Adipocyte (in vitro differentiated cells): Measurements from ENCODE around the gene CPXM2.
A peak's percentile ranks its signal among the peaks of the same experiment; 100 is the strongest.

Source experiments
- DNase-seq: peaks from one replicate; pipeline ENCODE4 v3.0.0-alpha.2; 2015; ENCODE audit warnings: low read depth
- H3K27me3 ChIP-seq: replicated peaks from 2 replicates; pipeline ENCODE4 v1.7.0; 2013; ENCODE audit warnings: mild to moderate bottlenecking, low read length, moderate library complexity; ENCODE audit not compliant: control insufficient read depth, insufficient read depth
- H3K36me3 ChIP-seq: 2 replicates; pipeline ENCODE4 v1.7.0; 2013; ENCODE audit warnings: low read length, mild to moderate bottlenecking, moderate library complexity; ENCODE audit not compliant: control insufficient read depth, insufficient read depth, severe bottlenecking
- H3K4me1 ChIP-seq: 2 replicates; pipeline ENCODE4 v1.7.0; 2013; ENCODE audit warnings: mild to moderate bottlenecking, low read length, moderate library complexity; ENCODE audit not compliant: control insufficient read depth, insufficient read depth
- H3K4me3 ChIP-seq: 2 replicates; pipeline ENCODE4 v1.7.0; 2013; ENCODE audit warnings: mild to moderate bottlenecking, low read length, moderate library complexity
- H3K9ac ChIP-seq: 2 replicates; pipeline ENCODE4 v1.7.0; 2013; ENCODE audit warnings: mild to moderate bottlenecking, low read length, moderate library complexity
- H3K9me3 ChIP-seq: 2 replicates; pipeline ENCODE4 v1.7.0; 2013; ENCODE audit warnings: mild to moderate bottlenecking, low read length, moderate library complexity; ENCODE audit not compliant: control insufficient read depth

Gene CPXM2

DNA sequence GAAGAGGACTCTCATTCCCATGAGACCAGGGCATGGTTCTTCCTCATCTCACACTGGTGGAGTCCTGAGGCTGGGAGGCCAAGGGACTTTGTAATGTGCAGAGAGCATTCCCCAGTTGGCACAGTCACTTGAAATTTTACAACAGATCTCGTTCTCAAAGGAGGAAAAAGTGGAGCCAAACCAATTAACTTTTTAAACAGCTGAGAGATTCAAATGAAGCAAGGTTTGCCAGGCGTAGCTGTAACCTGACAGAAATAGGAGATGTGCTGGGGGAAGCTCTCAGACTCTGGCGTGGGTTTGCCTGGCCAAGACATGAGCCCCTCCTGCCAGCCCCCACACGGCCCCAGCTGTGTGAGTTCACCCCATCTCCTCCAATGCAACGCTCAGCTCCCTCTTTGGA lies 12.0 kb upstream of the CPXM2 start:
- no peak overlapping the region for H3K4me3 ChIP-seq
- no peak overlapping the region for H3K9ac ChIP-seq
- H3K9me3 ChIP-seq = peaks cover 10% of the 10 kb centered on the region
- no peaks in the 10 kb centered on the region for H3K36me3 ChIP-seq
- DNase-seq = no peak
- no peaks in the 10 kb centered on the region for H3K4me1 ChIP-seq
- peaks cover 60% of the 10 kb centered on the region for H3K27me3 ChIP-seq

DNA sequence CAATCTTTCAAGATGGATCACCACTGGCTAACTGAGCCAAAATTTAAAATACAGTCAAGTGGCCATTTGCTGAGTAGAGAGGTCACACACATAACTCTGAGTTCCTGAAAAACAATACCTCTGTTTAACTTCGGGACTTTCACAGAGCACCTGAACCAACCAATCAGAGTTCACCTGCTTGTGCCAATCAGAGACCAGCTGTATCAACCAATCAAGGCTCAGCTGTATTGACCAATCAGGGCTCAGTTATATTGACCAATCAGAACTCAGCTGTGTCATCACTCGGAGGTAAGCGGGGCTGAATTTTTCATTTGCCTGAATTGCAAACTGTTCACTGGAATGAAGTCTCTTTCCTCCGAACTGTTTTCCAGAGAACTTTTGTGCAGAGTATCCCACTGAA lies 10.0 kb upstream of the CPXM2 start:
- DNase-seq = no peak
- H3K36me3 ChIP-seq = no peaks in the 10 kb centered on the region
- H3K4me1 ChIP-seq = peaks cover 1% of the 10 kb centered on the region
- no peak overlapping the region for H3K9ac ChIP-seq
- peaks cover 48% of the 10 kb centered on the region for H3K27me3 ChIP-seq
- no peak overlapping the region for H3K4me3 ChIP-seq
- peaks cover 10% of the 10 kb centered on the region for H3K9me3 ChIP-seq

DNA sequence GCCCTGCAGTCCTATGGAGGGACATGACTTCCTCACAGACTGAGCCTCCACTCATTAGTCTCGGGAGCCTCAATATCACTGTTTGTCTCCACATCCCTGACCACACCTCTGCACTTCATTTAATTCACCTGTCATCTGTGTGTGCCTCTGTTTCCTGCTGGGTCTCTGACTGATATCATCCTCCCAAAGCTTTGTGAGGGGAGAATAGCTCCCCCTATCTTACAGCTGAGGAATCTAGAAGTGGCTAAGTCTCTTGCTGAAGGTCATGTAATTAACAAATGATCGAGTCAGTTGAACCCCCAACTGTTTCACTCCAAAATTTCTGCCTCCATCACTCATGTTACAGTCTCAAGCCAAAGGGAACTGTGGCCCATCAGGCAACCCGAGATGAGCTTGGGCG lies 5.5 kb upstream of the CPXM2 start:
- H3K4me3 ChIP-seq = no peak overlapping the region

DNA sequence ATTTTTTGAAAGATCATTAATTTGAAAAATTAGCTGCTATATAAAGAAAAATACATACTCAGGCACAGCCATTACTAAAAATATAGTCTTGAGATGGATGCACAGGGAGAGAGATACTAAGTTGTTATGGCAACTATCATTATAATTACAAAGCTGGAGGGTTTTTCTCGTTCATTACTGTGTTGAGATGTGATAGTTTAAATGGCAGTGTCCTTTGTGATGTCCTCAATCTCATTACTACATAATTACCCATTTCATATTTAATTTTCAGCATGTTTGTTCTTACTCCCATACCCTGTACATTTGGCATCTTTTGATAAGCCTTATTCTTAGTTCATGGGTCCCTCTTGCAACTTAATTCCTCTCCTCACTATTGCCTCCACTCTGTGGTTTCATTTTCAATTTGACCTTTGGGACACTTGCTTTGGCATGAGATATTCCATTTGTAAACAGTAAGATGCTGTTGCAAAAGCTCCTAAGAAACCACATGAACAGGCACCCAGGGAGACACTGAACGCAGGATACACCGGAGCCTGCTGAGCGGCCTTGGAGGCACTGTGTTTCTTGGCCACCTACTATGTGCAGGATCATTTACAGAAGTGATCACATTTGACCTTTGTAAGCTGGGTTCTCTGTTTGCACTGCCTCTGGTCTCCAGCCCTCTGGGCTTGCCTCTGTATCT lies 4.8 kb upstream of the CPXM2 start:
- peaks cover 9% of the 10 kb centered on the region for H3K27me3 ChIP-seq
- H3K4me1 ChIP-seq = peaks cover 9% of the 10 kb centered on the region
- peak; percentile 60 for DNase-seq
- no peaks in the 10 kb centered on the region for H3K36me3 ChIP-seq
- H3K9ac ChIP-seq = no peak overlapping the region
- H3K9me3 ChIP-seq = peaks cover 10% of the 10 kb centered on the region
- no peak overlapping the region for H3K4me3 ChIP-seq

More for the DNA sequence above, 5.5 kb upstream of the CPXM2 start:
- Histone ChIP-seq H3K27me3 (peaks cover 10% of the 10 kb centered on the region), H3K4me1 (peaks cover 8% of the 10 kb centered on the region), H3K36me3 (no peaks in the 10 kb centered on the region), H3K9ac (no peak overlapping the region), H3K9me3 (peaks cover 10% of the 10 kb centered on the region)
- DNase-seq = no peak

DNA sequence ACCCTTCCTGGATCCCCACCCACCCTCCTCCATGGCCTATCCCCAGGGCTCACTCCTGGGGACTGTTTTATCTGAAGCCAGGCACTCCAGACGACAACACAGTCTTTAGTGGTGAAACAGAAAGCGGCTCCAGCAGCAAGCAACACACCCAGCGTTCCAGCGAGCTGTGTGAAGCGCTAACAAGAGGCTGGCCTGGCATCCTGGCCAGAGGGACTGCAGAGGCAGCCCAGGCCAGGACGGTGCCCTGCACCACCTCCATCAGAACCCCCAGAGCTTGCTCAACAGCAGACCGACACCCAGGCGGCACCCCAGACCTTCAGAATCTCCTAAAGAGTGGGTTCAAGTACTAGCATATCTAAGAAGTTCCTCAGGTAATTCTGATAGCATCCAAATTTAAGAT lies 2.0 kb upstream of the CPXM2 start:
- H3K4me3 ChIP-seq = no peak overlapping the region
- no peaks in the 10 kb centered on the region for H3K36me3 ChIP-seq
- H3K9me3 ChIP-seq = no peaks in the 10 kb centered on the region
- H3K9ac ChIP-seq = no peak overlapping the region
- H3K4me1 ChIP-seq = peaks cover 24% of the 10 kb centered on the region
- peaks cover 13% of the 10 kb centered on the region for H3K27me3 ChIP-seq
- DNase-seq = no peak

DNA sequence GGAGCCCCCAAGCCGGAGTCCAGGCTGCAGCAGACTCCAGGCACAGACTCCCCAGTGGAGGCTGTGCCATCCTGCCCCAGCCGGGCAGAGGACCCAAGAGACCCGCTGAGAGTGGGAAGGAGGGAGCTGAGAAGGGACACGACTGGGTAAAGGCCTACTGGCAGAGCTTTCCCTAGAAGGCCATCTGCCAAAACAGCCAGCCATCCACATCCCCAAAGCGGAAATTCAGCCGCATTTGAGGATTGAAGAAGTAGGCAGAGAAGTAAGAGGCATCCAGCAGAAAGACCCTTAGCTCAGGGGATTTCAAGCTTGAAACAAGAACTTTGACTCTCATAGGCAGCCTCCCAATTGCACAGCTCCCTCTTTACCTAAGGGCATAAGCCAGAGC lies 857 bp downstream of the CPXM2 start:
- Histone ChIP-seq H3K36me3 (no peaks in the 10 kb centered on the region), H3K27me3 (peaks cover 6% of the 10 kb centered on the region), H3K4me3 (peak overlapping the region; percentile 50), H3K9me3 (no peaks in the 10 kb centered on the region), H3K9ac (no peak overlapping the region), H3K4me1 (peaks cover 15% of the 10 kb centered on the region)
- peak; percentile 51 for DNase-seq

DNA sequence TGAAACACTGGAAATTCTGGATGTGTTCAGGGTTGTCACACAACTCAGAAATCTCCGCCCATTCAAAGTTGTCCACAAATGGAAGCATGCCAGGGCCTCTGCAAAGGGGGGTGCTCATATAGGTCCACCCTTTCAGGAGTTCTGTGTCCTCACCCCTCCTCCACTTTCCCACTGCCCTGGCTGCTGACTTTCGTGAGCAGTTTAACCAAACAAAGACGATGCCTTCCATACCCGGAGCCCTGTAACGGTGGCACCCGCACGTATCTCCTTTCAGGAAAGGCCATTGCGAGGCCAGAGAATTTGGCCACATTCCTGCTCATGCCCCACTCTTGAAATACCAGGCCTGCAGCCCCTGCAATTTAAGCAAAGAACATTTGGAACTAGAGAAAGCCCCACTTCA lies 1.4 kb downstream of the CPXM2 start:
- Histone ChIP-seq H3K4me3 (peak overlapping the region; percentile 50), H3K9me3 (no peaks in the 10 kb centered on the region), H3K36me3 (no peaks in the 10 kb centered on the region), H3K27me3 (peaks cover 6% of the 10 kb centered on the region), H3K4me1 (peaks cover 15% of the 10 kb centered on the region), H3K9ac (no peak overlapping the region)
- DNase-seq = peak; percentile 67

DNA sequence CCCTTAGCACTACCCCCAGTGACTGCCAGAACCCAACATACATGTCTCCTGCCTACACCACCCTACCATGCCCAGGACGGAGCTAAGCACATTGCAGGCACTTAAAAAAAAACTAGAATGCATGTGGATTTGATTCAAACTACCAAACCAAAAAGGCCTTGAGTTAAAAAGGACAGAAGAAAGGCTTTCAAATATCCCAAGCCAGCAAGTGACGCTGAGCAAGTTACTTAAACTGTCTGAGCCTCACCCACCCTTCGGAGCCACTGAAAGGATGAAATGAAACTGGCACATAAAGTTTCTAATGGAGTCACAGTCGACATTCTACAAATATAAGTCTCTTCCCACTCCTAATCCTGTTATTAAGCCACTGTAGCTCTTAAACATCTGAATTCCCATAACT lies 1.8 kb downstream of the CPXM2 start:
- peaks cover 6% of the 10 kb centered on the region for H3K27me3 ChIP-seq
- peak overlapping the region; percentile 50 for H3K4me3 ChIP-seq
- DNase-seq = no peak
- H3K36me3 ChIP-seq = no peaks in the 10 kb centered on the region
- peaks cover 15% of the 10 kb centered on the region for H3K4me1 ChIP-seq
- H3K9ac ChIP-seq = no peak overlapping the region
- no peaks in the 10 kb centered on the region for H3K9me3 ChIP-seq

DNA sequence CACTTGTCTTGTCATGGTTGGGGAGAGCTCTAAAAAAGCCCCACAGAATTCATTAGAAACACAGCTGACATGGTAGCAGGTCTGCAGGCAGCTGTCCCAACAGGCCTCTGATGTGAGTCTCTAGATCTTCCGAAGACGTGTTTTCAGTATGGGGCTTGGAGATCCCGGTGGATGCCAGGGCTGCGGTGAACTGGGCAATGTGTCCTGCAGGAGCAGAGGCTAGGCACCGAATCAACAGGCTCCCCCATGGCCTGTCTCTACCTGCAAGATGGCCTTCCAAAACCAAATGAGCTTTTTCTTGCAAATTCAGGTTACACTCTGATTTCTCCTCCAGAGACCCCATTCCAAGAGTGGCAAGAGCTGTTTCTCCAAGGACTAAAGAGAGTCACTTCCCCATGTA lies 2.9 kb downstream of the CPXM2 start:
- H3K36me3 ChIP-seq = no peaks in the 10 kb centered on the region
- no peak overlapping the region for H3K4me3 ChIP-seq
- peaks cover 12% of the 10 kb centered on the region for H3K27me3 ChIP-seq
- no peak for DNase-seq
- no peaks in the 10 kb centered on the region for H3K9me3 ChIP-seq
- no peak overlapping the region for H3K9ac ChIP-seq
- H3K4me1 ChIP-seq = peaks cover 15% of the 10 kb centered on the region

DNA sequence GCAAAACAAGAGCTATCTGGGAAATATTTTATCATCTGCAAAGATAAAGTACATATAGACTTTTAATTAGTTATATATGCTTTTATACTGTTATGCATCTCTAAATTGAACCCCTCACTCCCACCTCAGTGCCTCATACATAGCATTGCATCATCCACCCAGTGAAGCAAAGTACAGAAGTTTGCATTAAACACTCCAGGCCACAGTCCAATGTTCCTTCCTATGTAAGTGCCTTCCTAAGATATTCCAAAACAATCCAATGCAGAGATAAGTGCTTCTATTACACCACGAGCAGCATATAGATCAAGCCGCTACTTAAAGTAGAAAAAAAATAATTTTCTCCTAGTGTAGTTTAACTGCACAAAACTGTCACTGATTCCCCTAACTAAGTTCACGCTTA lies 3.4 kb downstream of the CPXM2 start:
- DNase-seq = peak; percentile 23
- H3K27me3 ChIP-seq = peaks cover 12% of the 10 kb centered on the region
- no peak overlapping the region for H3K4me3 ChIP-seq
- peaks cover 15% of the 10 kb centered on the region for H3K4me1 ChIP-seq
- no peaks in the 10 kb centered on the region for H3K36me3 ChIP-seq
- H3K9ac ChIP-seq = no peak overlapping the region
- no peaks in the 10 kb centered on the region for H3K9me3 ChIP-seq

DNA sequence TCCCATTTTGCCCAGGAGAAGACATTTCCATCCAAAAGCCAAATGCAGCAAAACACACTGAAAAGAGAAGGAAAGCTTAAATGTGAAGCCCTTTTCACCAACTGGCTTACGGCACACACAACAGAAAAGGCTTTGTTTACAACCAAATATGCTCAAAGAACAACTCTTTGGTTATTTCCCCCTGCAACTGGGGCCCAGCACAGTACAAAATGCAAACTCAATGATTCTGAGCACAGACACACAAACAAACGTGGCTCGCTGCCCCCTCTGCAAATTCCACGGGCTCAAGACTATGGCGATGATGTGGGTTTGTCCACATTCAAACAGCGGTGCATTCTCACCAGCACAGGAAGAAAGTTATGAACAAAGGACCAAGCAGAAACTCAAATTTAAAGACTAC lies 5.3 kb downstream of the CPXM2 start:
- no peak for DNase-seq
- H3K9me3 ChIP-seq = no peaks in the 10 kb centered on the region
- no peak overlapping the region for H3K9ac ChIP-seq
- no peaks in the 10 kb centered on the region for H3K36me3 ChIP-seq
- H3K4me3 ChIP-seq = no peak overlapping the region
- H3K27me3 ChIP-seq = peaks cover 12% of the 10 kb centered on the region
- H3K4me1 ChIP-seq = peaks cover 14% of the 10 kb centered on the region
